ENCODE results near the gene KIF13A. TPM values are rescaled to one million over a fixed set of nuclear protein-coding genes. Genes with fewer than 3 reads are reported as not detected.

Gene KIF13A
- total and polyA plus RNA-seq, 2 experiments from 2014 or later = 8.4 to 28.2 TPM

DNA sequence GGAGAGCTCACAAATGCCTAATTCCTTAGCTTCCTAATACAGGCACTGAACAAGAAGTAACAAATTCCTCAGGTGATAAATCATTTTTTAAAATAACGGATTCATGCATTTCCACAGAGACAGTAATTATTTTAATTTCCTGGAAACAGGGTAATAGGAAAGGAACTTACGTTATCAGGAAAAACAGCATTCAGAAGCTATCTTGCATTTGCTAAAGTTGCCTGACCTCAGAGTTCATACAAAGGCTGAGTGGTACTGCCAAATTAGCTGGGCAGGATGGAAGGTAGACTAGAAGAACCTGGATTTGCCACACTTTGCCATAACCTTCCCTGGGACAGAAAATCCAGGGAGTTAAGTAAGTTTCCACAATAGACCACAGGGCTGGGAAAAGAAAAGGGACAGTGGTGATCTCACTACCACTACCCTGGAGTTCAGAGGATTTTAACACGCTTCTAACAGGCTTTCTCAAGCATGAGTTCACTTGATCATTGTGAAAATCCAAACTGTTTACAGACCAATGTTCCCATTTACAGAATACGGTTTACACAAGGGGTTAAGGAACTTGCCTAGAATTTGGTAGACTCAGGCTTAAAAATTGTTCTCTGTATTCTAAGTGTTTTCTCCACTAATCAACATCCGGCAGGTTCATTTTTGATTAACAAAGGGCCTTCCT is 57.0 kb downstream of the KIF13A start (continued):
- TF ChIP-seq, protein P1, sequence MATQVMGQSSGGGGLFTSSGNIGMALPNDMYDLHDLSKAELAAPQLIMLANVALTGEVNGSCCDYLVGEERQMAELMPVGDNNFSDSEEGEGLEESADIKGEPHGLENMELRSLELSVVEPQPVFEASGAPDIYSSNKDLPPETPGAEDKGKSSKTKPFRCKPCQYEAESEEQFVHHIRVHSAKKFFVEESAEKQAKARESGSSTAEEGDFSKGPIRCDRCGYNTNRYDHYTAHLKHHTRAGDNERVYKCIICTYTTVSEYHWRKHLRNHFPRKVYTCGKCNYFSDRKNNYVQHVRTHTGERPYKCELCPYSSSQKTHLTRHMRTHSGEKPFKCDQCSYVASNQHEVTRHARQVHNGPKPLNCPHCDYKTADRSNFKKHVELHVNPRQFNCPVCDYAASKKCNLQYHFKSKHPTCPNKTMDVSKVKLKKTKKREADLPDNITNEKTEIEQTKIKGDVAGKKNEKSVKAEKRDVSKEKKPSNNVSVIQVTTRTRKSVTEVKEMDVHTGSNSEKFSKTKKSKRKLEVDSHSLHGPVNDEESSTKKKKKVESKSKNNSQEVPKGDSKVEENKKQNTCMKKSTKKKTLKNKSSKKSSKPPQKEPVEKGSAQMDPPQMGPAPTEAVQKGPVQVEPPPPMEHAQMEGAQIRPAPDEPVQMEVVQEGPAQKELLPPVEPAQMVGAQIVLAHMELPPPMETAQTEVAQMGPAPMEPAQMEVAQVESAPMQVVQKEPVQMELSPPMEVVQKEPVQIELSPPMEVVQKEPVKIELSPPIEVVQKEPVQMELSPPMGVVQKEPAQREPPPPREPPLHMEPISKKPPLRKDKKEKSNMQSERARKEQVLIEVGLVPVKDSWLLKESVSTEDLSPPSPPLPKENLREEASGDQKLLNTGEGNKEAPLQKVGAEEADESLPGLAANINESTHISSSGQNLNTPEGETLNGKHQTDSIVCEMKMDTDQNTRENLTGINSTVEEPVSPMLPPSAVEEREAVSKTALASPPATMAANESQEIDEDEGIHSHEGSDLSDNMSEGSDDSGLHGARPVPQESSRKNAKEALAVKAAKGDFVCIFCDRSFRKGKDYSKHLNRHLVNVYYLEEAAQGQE (IDR thresholded peaks at IDR 0.05; ENCODE audit: unreplicated experiment) = no peak
- TF ChIP-seq STAT1 (IDR thresholded peaks at IDR 0.05; ENCODE audit: unreplicated experiment) (no peak), ZNF331 (CRISPR knock-in tag; IDR thresholded peaks at IDR 0.05; ENCODE audit: low read depth) (no peak), EZH2phosphoT487 (IDR thresholded peaks at IDR 0.05; ENCODE audit: unreplicated experiment) (no peak), POLR2AphosphoS5 (IDR thresholded peaks at IDR 0.05; ENCODE audit: low read depth) (no peak), ZNF114 (CRISPR knock-in tag; IDR thresholded peaks at IDR 0.05) (no peak), JUNB (IDR thresholded peaks at IDR 0.05; ENCODE audit: unreplicated experiment) (no peak), NANOG (IDR thresholded peaks at IDR 0.05; ENCODE audit: borderline replicate concordance) (no peak), CREB1 (CRISPR knock-in tag; IDR thresholded peaks at IDR 0.05; ENCODE audit: low read depth) (no peak), CTCF (conservative IDR thresholded peaks at IDR 0.05; ENCODE audit: low read depth in 2 of 2) (no peak)
- TF ChIP-seq, protein P2, sequence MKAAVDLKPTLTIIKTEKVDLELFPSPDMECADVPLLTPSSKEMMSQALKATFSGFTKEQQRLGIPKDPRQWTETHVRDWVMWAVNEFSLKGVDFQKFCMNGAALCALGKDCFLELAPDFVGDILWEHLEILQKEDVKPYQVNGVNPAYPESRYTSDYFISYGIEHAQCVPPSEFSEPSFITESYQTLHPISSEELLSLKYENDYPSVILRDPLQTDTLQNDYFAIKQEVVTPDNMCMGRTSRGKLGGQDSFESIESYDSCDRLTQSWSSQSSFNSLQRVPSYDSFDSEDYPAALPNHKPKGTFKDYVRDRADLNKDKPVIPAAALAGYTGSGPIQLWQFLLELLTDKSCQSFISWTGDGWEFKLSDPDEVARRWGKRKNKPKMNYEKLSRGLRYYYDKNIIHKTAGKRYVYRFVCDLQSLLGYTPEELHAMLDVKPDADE (IDR thresholded peaks at IDR 0.05) = no peak

Data from GM23338 (cell line).